Measurements from ENCODE around the gene ATF1. TPM values are rescaled to one million over a fixed set of nuclear protein-coding genes. Genes with fewer than 3 reads are reported as not detected.
"Not testable (repeated sequence)": the region's sequence is repeated elsewhere in the genome, so short reads cannot be mapped to it uniquely, and the experiment has no call there.

ATF1 gene
- total RNA-seq, 1 donor from 2014 or later, result 18.5 TPM

GRCh38 chr12:50855679-50856078, 91.8 kb downstream of the ATF1 start:
- DNase-seq (ENCODE audit: low read depth in 2 of 2), result not testable (repeated sequence)

GRCh38 chr12:50859621-50860310, 95.9 kb downstream of the ATF1 start:
- DNase-seq (ENCODE audit: low read depth in 2 of 2), result no peak

- no peak for DNase-seq (ENCODE audit: low read depth in 2 of 2)
These were observed 98.4 kb downstream of the ATF1 start for GRCh38 chr12:50862316-50862715.

- no peak for DNase-seq (ENCODE audit: low read depth in 2 of 2)
These were observed 101.4 kb downstream of the ATF1 start for GRCh38 chr12:50865266-50865665.

GRCh38 chr12:50868881-50869280, 105.0 kb downstream of the ATF1 start:
- not testable (repeated sequence) for DNase-seq (ENCODE audit: low read depth in 2 of 2)

Other genes starting within 250 kb of the ATF1 start
- not detected in 2 replicates for gene TMPRSS12, start 78.8 kb downstream of the ATF1 start, total RNA-seq
- not detected in 2 replicates for gene HIGD1C, start 188.4 kb downstream of the ATF1 start, total RNA-seq